LNCaP clone FGC (cell line): Measurements from ENCODE around the gene ORC5.

Source experiments
- DNase-seq: peaks from one replicate; pipeline ENCODE4 v3.0.0-alpha.2; 2011; ENCODE audit warnings: low read depth
- H3K4me3 ChIP-seq: 2 replicates; pipeline ENCODE4 v1.5.1; 2011; ENCODE audit warnings: mild to moderate bottlenecking, low read depth, low read length, control low read depth
- CTCF ChIP-seq: IDR thresholded peaks from 2 replicates; pipeline ENCODE4 v1.5.1; 2012; ENCODE audit warnings: mild to moderate bottlenecking; ENCODE audit not compliant: control insufficient read depth, insufficient read depth; ENCODE audit errors: extremely low read depth

The ORC5 gene

GRCh38 chr7:104142147-104142546 lies 65.7 kb downstream of the ORC5 start:
- H3K4me3 ChIP-seq: no peak overlapping the region
- no peak for TF ChIP-seq CTCF
- peak; percentile 94 for DNase-seq

GRCh38 chr7:104137971-104138370 lies 69.8 kb downstream of the ORC5 start:
- DNase-seq: no peak
- H3K4me3 ChIP-seq: no peak overlapping the region
- TF ChIP-seq CTCF: no peak

GRCh38 chr7:104137511-104137910 lies 70.3 kb downstream of the ORC5 start:
- no peak for DNase-seq
- TF ChIP-seq CTCF: no peak

GRCh38 chr7:104136981-104137380 lies 70.8 kb downstream of the ORC5 start:
- no peak for DNase-seq
- H3K4me3 ChIP-seq: no peak overlapping the region
- TF ChIP-seq CTCF: no peak

More at GRCh38 chr7:104137511-104137910, 70.3 kb downstream of the ORC5 start:
- no peak overlapping the region for H3K4me3 ChIP-seq

GRCh38 chr7:104136561-104136960 lies 71.3 kb downstream of the ORC5 start:
- no peak for TF ChIP-seq CTCF
- H3K4me3 ChIP-seq: no peak overlapping the region
- no peak for DNase-seq

GRCh38 chr7:104135760-104136558 lies 71.9 kb downstream of the ORC5 start:
- no peak for TF ChIP-seq CTCF
- H3K4me3 ChIP-seq: no peak overlapping the region

GRCh38 chr7:104133238-104133637 lies 74.6 kb downstream of the ORC5 start:
- H3K4me3 ChIP-seq: no peak overlapping the region
- no peak for TF ChIP-seq CTCF
- DNase-seq: no peak

More at GRCh38 chr7:104135760-104136558, 71.9 kb downstream of the ORC5 start:
- no peak for DNase-seq
